ENCODE data around the gene GP1BB. TPM values are rescaled to one million over a fixed set of nuclear protein-coding genes. Genes with fewer than 3 reads are reported as not detected.

GP1BB gene
- total and polyA plus RNA-seq, 2 of the 13 experiments (the other 11 are each of a cell fraction or from before 2014, with no cell fraction given): not detected

DNA sequence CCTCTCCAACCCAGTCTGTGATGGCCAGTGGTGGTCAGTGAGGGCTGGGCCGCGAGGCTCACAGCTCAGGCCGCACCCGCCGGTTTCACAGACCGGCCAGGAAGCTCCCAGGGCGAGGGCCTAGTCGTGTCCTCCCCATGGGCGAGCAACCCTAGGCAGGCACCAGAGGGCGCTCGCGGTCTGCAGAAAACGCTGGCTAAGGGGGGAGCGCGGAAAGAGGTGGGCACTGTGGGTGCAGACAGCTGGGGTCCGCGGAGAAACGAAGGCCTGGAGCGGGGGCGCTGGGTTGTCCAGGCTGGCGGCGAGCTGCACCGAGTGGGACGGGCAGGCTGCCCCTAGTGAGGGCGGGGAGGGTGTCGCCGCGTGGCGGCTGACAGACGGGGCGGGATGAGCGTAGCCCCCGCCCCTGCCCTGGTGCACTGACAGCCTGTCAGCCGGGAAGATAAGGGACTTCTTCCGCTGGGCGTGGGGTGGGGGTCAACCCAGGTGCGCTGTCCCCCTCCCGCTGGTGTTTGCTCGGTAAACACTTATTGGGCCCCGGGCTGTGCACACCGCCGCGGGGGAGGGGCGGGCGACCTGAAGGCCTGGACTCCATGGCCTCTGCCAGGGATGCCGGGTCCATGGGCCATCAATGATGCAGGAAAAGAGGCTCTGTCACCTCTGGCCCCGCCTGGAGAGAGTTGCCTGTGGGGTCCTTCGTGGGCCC lies 7.5 kb downstream of the GP1BB start (continued):
- TF ChIP-seq, protein P1, sequence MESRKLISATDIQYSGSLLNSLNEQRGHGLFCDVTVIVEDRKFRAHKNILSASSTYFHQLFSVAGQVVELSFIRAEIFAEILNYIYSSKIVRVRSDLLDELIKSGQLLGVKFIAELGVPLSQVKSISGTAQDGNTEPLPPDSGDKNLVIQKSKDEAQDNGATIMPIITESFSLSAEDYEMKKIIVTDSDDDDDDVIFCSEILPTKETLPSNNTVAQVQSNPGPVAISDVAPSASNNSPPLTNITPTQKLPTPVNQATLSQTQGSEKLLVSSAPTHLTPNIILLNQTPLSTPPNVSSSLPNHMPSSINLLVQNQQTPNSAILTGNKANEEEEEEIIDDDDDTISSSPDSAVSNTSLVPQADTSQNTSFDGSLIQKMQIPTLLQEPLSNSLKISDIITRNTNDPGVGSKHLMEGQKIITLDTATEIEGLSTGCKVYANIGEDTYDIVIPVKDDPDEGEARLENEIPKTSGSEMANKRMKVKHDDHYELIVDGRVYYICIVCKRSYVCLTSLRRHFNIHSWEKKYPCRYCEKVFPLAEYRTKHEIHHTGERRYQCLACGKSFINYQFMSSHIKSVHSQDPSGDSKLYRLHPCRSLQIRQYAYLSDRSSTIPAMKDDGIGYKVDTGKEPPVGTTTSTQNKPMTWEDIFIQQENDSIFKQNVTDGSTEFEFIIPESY (CRISPR knock-in tag; IDR thresholded peaks at IDR 0.05): 0 out of 2 replicates have a peak, but pooled peaks have one; percentile 3
- no peak for TF ChIP-seq RFXANK (CRISPR knock-in tag; IDR thresholded peaks at IDR 0.05)
- TF ChIP-seq, protein P2, sequence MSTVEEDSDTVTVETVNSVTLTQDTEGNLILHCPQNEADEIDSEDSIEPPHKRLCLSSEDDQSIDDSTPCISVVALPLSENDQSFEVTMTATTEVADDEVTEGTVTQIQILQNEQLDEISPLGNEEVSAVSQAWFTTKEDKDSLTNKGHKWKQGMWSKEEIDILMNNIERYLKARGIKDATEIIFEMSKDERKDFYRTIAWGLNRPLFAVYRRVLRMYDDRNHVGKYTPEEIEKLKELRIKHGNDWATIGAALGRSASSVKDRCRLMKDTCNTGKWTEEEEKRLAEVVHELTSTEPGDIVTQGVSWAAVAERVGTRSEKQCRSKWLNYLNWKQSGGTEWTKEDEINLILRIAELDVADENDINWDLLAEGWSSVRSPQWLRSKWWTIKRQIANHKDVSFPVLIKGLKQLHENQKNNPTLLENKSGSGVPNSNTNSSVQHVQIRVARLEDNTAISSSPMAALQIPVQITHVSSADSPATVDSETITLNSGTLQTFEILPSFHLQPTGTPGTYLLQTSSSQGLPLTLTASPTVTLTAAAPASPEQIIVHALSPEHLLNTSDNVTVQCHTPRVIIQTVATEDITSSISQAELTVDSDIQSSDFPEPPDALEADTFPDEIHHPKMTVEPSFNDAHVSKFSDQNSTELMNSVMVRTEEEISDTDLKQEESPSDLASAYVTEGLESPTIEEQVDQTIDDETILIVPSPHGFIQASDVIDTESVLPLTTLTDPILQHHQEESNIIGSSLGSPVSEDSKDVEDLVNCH (CRISPR knock-in tag; IDR thresholded peaks at IDR 0.05): no peak
- no peak for TF ChIP-seq TBX3 (IDR thresholded peaks at IDR 0.05; ENCODE audit: borderline replicate concordance)
- TF ChIP-seq, protein P3, sequence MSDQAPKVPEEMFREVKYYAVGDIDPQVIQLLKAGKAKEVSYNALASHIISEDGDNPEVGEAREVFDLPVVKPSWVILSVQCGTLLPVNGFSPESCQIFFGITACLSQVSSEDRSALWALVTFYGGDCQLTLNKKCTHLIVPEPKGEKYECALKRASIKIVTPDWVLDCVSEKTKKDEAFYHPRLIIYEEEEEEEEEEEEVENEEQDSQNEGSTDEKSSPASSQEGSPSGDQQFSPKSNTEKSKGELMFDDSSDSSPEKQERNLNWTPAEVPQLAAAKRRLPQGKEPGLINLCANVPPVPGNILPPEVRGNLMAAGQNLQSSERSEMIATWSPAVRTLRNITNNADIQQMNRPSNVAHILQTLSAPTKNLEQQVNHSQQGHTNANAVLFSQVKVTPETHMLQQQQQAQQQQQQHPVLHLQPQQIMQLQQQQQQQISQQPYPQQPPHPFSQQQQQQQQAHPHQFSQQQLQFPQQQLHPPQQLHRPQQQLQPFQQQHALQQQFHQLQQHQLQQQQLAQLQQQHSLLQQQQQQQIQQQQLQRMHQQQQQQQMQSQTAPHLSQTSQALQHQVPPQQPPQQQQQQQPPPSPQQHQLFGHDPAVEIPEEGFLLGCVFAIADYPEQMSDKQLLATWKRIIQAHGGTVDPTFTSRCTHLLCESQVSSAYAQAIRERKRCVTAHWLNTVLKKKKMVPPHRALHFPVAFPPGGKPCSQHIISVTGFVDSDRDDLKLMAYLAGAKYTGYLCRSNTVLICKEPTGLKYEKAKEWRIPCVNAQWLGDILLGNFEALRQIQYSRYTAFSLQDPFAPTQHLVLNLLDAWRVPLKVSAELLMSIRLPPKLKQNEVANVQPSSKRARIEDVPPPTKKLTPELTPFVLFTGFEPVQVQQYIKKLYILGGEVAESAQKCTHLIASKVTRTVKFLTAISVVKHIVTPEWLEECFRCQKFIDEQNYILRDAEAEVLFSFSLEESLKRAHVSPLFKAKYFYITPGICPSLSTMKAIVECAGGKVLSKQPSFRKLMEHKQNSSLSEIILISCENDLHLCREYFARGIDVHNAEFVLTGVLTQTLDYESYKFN (CRISPR knock-in tag; conservative IDR thresholded peaks at IDR 0.05): peak; percentile 91
- no peak for TF ChIP-seq AGO2 (optimal IDR thresholded peaks at IDR 0.05; ENCODE audit: low read depth, low read length)
- TF ChIP-seq ZNF431 (CRISPR knock-in tag; IDR thresholded peaks at IDR 0.05; ENCODE audit: borderline replicate concordance, low read depth): 0 out of 2 replicates have a peak, but pooled peaks have one; percentile 37
- TF ChIP-seq TEAD3 (CRISPR knock-in tag; optimal IDR thresholded peaks at IDR 0.05; ENCODE audit: borderline replicate concordance): peak; percentile 62
- 0 out of 2 replicates have a peak, but pooled peaks have one; percentile 42 for TF ChIP-seq PRMT3 (CRISPR knock-in tag; IDR thresholded peaks at IDR 0.05; ENCODE audit: borderline replicate concordance, low read depth)
- TF ChIP-seq, protein P4, sequence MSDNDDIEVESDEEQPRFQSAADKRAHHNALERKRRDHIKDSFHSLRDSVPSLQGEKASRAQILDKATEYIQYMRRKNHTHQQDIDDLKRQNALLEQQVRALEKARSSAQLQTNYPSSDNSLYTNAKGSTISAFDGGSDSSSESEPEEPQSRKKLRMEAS (IDR thresholded peaks at IDR 0.05): peak; percentile 75; the same call in 1 of the 2 replicates

Data from HepG2 (cell line).